ENCODE results near the gene SLC7A10. TPM values are rescaled to one million over a fixed set of nuclear protein-coding genes. Genes with fewer than 3 reads are reported as not detected.

SLC7A10 gene
- total RNA-seq, 2 donors from 2014 or later, result 0.78 to 5.3 TPM

DNA sequence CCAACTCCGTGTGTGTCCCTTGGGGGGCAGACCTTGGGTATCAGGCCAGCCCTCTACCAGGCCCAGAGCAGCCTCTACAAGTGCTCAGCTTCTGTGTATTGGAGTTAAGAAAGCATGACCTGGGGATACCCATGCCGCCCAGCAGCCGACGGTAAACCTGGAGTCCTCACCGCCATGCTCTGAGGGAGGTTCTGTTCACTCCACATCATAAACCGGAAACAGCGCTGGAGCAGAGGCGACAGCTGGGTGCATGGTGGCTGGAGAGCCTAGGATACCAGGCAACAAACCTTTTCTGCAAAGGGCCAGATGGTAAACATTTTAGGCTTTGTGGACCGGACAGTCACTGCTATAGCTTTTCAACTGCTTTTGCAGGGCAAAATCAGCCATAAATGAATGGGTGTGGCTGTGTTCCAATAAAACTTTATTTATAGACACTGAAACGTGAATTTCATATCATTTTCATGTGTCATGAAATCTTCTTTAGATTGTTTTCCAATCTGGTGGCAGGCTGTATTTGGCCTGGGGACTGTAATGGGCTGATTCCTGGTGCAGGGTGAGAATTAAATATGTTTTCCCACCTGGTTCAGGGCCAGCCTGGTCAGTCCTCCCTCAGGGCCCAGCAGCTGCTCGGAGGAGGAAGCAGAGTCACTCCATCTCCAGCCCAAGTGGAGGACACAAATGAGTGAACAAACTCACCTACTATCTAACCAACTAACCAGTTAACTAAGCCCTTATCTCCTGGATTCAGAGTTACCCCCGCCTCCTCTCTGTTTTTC is 45.8 kb upstream of the SLC7A10 start:
- intact Hi-C loops (cut with DNase I), result no loop called here
- H3K27me3 ChIP-seq, result no peaks in the 10 kb centered on the region
- no peak for TF ChIP-seq POLR2A (IDR thresholded peaks at IDR 0.05)
- TF ChIP-seq, protein P1, sequence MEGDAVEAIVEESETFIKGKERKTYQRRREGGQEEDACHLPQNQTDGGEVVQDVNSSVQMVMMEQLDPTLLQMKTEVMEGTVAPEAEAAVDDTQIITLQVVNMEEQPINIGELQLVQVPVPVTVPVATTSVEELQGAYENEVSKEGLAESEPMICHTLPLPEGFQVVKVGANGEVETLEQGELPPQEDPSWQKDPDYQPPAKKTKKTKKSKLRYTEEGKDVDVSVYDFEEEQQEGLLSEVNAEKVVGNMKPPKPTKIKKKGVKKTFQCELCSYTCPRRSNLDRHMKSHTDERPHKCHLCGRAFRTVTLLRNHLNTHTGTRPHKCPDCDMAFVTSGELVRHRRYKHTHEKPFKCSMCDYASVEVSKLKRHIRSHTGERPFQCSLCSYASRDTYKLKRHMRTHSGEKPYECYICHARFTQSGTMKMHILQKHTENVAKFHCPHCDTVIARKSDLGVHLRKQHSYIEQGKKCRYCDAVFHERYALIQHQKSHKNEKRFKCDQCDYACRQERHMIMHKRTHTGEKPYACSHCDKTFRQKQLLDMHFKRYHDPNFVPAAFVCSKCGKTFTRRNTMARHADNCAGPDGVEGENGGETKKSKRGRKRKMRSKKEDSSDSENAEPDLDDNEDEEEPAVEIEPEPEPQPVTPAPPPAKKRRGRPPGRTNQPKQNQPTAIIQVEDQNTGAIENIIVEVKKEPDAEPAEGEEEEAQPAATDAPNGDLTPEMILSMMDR (IDR thresholded peaks at IDR 0.05), result no peak
- ATAC-seq, result no peak
- H3K9me3 ChIP-seq, result no peaks in the 10 kb centered on the region
- H3K27ac ChIP-seq, result no peak overlapping the region
- peaks cover 7% of the 10 kb centered on the region for H3K4me1 ChIP-seq
- no peaks in the 10 kb centered on the region for H3K36me3 ChIP-seq (replicated peaks in 1 of 2; ENCODE audit: insufficient read depth in 1 of 2, low read depth in 2 of 2)
- no peak overlapping the region for H3K4me3 ChIP-seq
- no peak for DNase-seq
- WGBS, 2 donors, result 88 to 89% methylated on average over 8 to 12 of the region's 12 CpGs

GRCh38 chr19:33270769-33271168 is 45.1 kb upstream of the SLC7A10 start:
- intact Hi-C loops (cut with DNase I), result no loop called here
- DNase-seq (no peak), ATAC-seq (no peak)
- TF ChIP-seq POLR2A (IDR thresholded peaks at IDR 0.05), result no peak
- TF ChIP-seq, protein P1 (IDR thresholded peaks at IDR 0.05), result no peak
- 94 to 100% methylated on average over 1 of the region's 1 CpG for WGBS, 2 donors
- Histone ChIP-seq H3K4me1 (peaks cover under 1% of the 10 kb centered on the region), H3K4me3 (no peak overlapping the region), H3K27me3 (no peaks in the 10 kb centered on the region), H3K9me3 (no peaks in the 10 kb centered on the region), H3K36me3 (replicated peaks in 1 of 2; ENCODE audit: insufficient read depth in 1 of 2, low read depth in 2 of 2) (no peaks in the 10 kb centered on the region), H3K27ac (no peak overlapping the region)

- ATAC-seq, result no peak
- intact Hi-C loops (cut with DNase I), result no loop called here
- H3K27me3 ChIP-seq, result no peaks in the 10 kb centered on the region
- H3K4me1 ChIP-seq, result no peaks in the 10 kb centered on the region
- no peaks in the 10 kb centered on the region for H3K9me3 ChIP-seq
- TF ChIP-seq POLR2A (IDR thresholded peaks at IDR 0.05), result no peak
- TF ChIP-seq, protein P1 (IDR thresholded peaks at IDR 0.05), result no peak
- no peak for DNase-seq
- H3K27ac ChIP-seq, result no peak overlapping the region
- no peak overlapping the region for H3K4me3 ChIP-seq
- no peaks in the 10 kb centered on the region for H3K36me3 ChIP-seq (replicated peaks in 1 of 2; ENCODE audit: insufficient read depth in 1 of 2, low read depth in 2 of 2)
- WGBS, 2 donors, result 70 to 74% methylated on average over 3 to 10 of the region's 10 CpGs
Measured at GRCh38 chr19:33269016-33269415, 43.4 kb upstream of the SLC7A10 start.

DNA sequence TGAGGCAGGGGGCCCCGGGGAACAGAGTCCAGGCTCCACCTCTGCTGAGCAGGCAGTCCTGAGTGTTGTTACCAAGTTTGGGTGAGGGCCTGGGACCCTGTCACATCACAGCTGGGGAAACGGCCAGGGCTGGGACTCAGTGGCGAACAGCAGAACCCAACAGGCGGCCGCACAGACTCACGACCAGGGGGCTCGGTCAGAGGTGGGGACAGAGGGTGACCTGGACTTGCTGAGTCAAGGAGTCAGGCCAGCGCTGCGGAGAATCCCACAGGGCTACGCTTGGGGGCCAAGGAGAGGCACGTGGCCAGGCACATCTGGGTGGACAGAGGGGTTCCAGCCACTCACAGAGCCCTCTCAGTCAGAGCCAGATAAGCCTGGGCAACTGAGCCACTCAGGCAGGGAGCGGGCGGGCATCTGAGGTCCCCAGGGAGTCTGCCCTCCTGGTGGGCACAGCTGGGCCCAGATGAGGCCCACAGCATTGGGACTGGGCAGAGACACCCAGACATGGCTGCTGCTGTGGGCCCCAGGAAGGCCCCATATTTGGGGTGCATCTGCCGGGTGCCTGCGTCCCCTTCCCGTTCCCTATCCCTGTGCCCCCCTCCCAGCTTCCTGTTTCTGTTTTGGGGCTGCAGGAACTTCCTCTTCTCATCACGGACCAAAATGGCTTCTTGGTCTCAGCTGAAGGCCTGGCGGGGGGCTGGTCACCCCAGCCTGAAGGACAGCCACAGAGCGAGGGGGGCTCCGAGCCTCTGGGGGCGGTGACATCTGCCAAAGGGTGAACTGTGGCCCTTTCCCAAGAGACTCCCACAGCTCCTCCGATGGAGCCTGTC is 42.7 kb upstream of the SLC7A10 start:
- intact Hi-C loops (cut with DNase I), result no loop called here
- no peak for TF ChIP-seq POLR2A (IDR thresholded peaks at IDR 0.05)
- TF ChIP-seq, protein P1 (IDR thresholded peaks at IDR 0.05), result no peak
- Histone ChIP-seq H3K27me3 (no peaks in the 10 kb centered on the region), H3K27ac (no peak overlapping the region), H3K4me1 (no peaks in the 10 kb centered on the region), H3K4me3 (no peak overlapping the region), H3K9me3 (no peaks in the 10 kb centered on the region), H3K36me3 (replicated peaks in 1 of 2; ENCODE audit: insufficient read depth in 1 of 2, low read depth in 2 of 2) (no peaks in the 10 kb centered on the region)
- 64 to 73% methylated on average over 19 to 21 of the region's 22 CpGs for WGBS, 2 donors
- peak in 1 of 4 donors; percentile 26 for DNase-seq
- no peak for ATAC-seq
